MM.1S (cell line): ENCODE results near the gene PPP1R13B.
"Not testable (repeated sequence)": the region's sequence is repeated elsewhere in the genome, so short reads cannot be mapped to it uniquely, and the experiment has no call there.

Experiments
- CTCF ChIP-seq: fragments of 300-600 bp; sonication (generic); IDR thresholded peaks from 2 replicates; pipeline ENCODE4 v1.5.1; 2016; ENCODE audit warnings: antibody characterized with exemption, low read length, mixed read lengths
- EZH2 ChIP-seq: fragments of 300-600 bp; sonication (generic); optimal IDR thresholded peaks from 2 replicates; pipeline ENCODE3; 2017; ENCODE audit warnings: low read depth, mild to moderate bottlenecking, antibody characterized with exemption, low read length, mixed read lengths
- EZH2phosphoT487 ChIP-seq: fragments of 300-600 bp; sonication (generic); IDR thresholded peaks from 2 replicates; pipeline ENCODE4 v1.6.1; 2018; ENCODE audit warnings: antibody characterized with exemption, low read length

- not testable (repeated sequence) for TF ChIP-seq CTCF, EZH2phosphoT487, EZH2
Observed at GRCh38 chr14:103889002-103889312, 41.6 kb upstream of the PPP1R13B start.
